DND-41 (cell line): Measurements from ENCODE around the gene TMTC2.

Experiments
- EZH2 ChIP-seq: IDR thresholded peaks from 3 replicates; pipeline ENCODE4 v1.6.1; 2012; ENCODE audit warnings: borderline replicate concordance, low read depth, mild to moderate bottlenecking, moderate library complexity, low read length, inconsistent platforms; ENCODE audit not compliant: severe bottlenecking
- TF ChIP-seq, protein P1 (sequence below): IDR thresholded peaks from 2 replicates; pipeline ENCODE4 v1.5.1; 2012; ENCODE audit warnings: borderline replicate concordance, low read length, moderate library complexity, mild to moderate bottlenecking; ENCODE audit not compliant: poor library complexity, severe bottlenecking; ENCODE audit errors: extremely low read depth

DNA sequence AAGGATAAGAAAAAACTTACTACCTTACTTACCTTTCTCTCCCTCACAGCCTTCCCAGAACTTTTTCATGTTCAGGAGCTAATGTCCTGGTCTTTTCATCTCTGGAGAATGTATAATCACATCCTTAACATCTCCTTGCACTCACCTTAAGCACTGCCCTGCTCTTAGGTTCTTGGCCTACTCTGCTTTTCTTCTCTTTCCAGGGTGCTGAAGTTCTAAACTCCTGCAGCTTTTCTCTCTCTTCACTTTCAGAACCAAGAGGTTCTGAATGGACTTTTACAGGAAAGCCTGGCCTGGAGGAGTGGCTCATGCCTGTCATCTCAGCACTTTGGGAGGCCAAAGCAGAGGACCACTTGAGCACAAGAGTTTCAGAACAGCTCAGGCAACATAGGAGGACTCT lies 101.9 kb downstream of the TMTC2 start:
- TF ChIP-seq, protein P1, sequence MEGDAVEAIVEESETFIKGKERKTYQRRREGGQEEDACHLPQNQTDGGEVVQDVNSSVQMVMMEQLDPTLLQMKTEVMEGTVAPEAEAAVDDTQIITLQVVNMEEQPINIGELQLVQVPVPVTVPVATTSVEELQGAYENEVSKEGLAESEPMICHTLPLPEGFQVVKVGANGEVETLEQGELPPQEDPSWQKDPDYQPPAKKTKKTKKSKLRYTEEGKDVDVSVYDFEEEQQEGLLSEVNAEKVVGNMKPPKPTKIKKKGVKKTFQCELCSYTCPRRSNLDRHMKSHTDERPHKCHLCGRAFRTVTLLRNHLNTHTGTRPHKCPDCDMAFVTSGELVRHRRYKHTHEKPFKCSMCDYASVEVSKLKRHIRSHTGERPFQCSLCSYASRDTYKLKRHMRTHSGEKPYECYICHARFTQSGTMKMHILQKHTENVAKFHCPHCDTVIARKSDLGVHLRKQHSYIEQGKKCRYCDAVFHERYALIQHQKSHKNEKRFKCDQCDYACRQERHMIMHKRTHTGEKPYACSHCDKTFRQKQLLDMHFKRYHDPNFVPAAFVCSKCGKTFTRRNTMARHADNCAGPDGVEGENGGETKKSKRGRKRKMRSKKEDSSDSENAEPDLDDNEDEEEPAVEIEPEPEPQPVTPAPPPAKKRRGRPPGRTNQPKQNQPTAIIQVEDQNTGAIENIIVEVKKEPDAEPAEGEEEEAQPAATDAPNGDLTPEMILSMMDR = no peak
- TF ChIP-seq EZH2 = no peak
